K562 (cell line): ENCODE results near the gene WDR93. TPM values are rescaled to one million over a fixed set of nuclear protein-coding genes. Genes with fewer than 3 reads are reported as not detected.

ENCODE experiments used
- ATAC-seq: fragments of 200-7000 bp; cut with Tn5 transposase; 3 replicates; pipeline ENCODE4 v1.9.1; 2020; ENCODE audit warnings: moderate library complexity
- BruUV-seq: library from RNA; stranded (reverse); fragments of 400-500 nt; replicated peaks from 2 replicates; lab custom pipeline; 2021; lab: Mats Ljungman, UMichigan
- CTCF ChIA-PET: fragments of 300-600 bp; formaldehyde crosslinking; extraction: SDS; loops from one replicate; lab custom pipeline; 2021; ENCODE audit warnings: low intra/inter-chr PET ratio; lab: Yijun Ruan, JAX
- POLR2A ChIA-PET: fragments of 300-600, 350-650 bp; sonication (Branson Sonifier 250); formaldehyde crosslinking; extraction: SDS; loops from one replicate; lab custom pipeline; 2021; ENCODE audit warnings: antibody characterized with exemption, inconsistent platforms; lab: Yijun Ruan, JAX
- DNase-seq, 4 experiments: peaks; one replicate each; pipeline versions ENCODE4 v3.0.0 to v3.0.0-alpha.2; 2011 to 2018; ENCODE audit warnings: low spot score in 3 of 4, mixed read lengths in 3 of 4; ENCODE audit errors: extremely low read depth in 1 of 4
- FAIRE-seq: peaks from 2 replicates; lab custom pipeline; 2011; peaks lifted over from hg19 to GRCh38; lab: Jason Lieb, UNC
- H2AFZ ChIP-seq: 2 replicates; pipeline ENCODE4 v1.6.0; 2011; ENCODE audit warnings: low read depth, low read length, control low read depth, inconsistent platforms
- H3K27ac ChIP-seq: fragments of 200-600 bp; 3 replicates; pipeline ENCODE4 v1.8.0; 2011; ENCODE audit warnings: low read depth, mild to moderate bottlenecking, control low read depth, inconsistent platforms, low read length, moderate library complexity, mixed read lengths; ENCODE audit errors: extremely low read depth
- H3K27me3 ChIP-seq, 2 experiments: fragments of 300-600 bp in 1 of 2; 2 replicates in 1 of 2; 3 replicates in 1 of 2; pipeline versions ENCODE4 v1.6.0 to v1.8.0; 2011; ENCODE audit warnings: inconsistent platforms in 2 of 2, low read length in 2 of 2, mild to moderate bottlenecking in 1 of 2, mixed read lengths in 1 of 2, moderate library complexity in 1 of 2; ENCODE audit not compliant: control insufficient read depth in 2 of 2, insufficient read depth in 2 of 2
- H3K36me3 ChIP-seq: fragments of 300-600 bp; 3 replicates; pipeline ENCODE4 v1.8.0; 2011; ENCODE audit warnings: mild to moderate bottlenecking, low read length, inconsistent platforms; ENCODE audit not compliant: control insufficient read depth, insufficient read depth
- H3K4me1 ChIP-seq, 2 experiments: fragments of 200-600 bp in 1 of 2; replicated peaks in 1 of 2; 2 replicates in 1 of 2; 3 replicates in 1 of 2; pipeline versions ENCODE4 v1.5.1 to v1.8.0; 2011; ENCODE audit warnings: inconsistent platforms in 2 of 2, low read length in 2 of 2, mild to moderate bottlenecking in 1 of 2, mixed read lengths in 1 of 2, moderate library complexity in 1 of 2; ENCODE audit not compliant: control insufficient read depth in 2 of 2, insufficient read depth in 2 of 2
- H3K4me2 ChIP-seq: 2 replicates; pipeline ENCODE4 v1.6.1; 2011; ENCODE audit warnings: low read length, control low read depth, inconsistent platforms, mixed read lengths; ENCODE audit not compliant: insufficient read depth
- H3K4me3 ChIP-seq: fragments of 200-600 bp; sonication (generic), shearing (Covaris generic); 2 replicates; pipeline ENCODE4 v1.5.1; 2016; ENCODE audit warnings: control low read depth, inconsistent platforms
- H3K79me2 ChIP-seq: fragments of 200-600 bp; 3 replicates; pipeline ENCODE4 v1.8.0; 2011; ENCODE audit warnings: low read length, inconsistent platforms; ENCODE audit not compliant: control insufficient read depth, insufficient read depth
- H3K9ac ChIP-seq, 2 experiments: 2 replicates each; pipeline versions ENCODE4 v1.6.0 to v1.6.1; 2011; ENCODE audit warnings: low read depth in 2 of 2, low read length in 2 of 2, control low read depth in 1 of 2, inconsistent platforms in 1 of 2, mild to moderate bottlenecking in 1 of 2, mixed read lengths in 1 of 2; ENCODE audit not compliant: insufficient read depth in 1 of 2
- H3K9me1 ChIP-seq: one replicate; pipeline ENCODE4 v1.6.0; 2011; ENCODE audit warnings: inconsistent platforms, mild to moderate bottlenecking, low read length, moderate library complexity; ENCODE audit not compliant: control insufficient read depth, insufficient read depth
- H3K9me3 ChIP-seq: replicated peaks from 2 replicates; pipeline ENCODE4 v1.5.1; 2011; ENCODE audit warnings: low read depth, low read length, inconsistent platforms; ENCODE audit not compliant: control insufficient read depth, insufficient read depth
- H4K20me1 ChIP-seq: replicated peaks from 2 replicates; pipeline ENCODE4 v1.6.1; 2011; ENCODE audit warnings: low read length, inconsistent platforms, mixed read lengths; ENCODE audit not compliant: control insufficient read depth, insufficient read depth
- HNRNPUL1 ChIP-seq: fragments of 200-400 bp; formaldehyde crosslinking; IDR thresholded peaks from 2 replicates; pipeline ENCODE4 v1.6.1; 2017; ENCODE audit warnings: low read length
- NELFE ChIP-seq: IDR thresholded peaks from 2 replicates; pipeline ENCODE4 v1.6.1; 2011; ENCODE audit warnings: mild to moderate bottlenecking; ENCODE audit not compliant: insufficient read depth, insufficient read length
- NONO ChIP-seq, 2 experiments: fragments of 200-400 bp in 1 of 2; fragments of 450-650 bp in 1 of 2; formaldehyde crosslinking in 1 of 2; IDR thresholded peaks; 2 replicates each; pipeline ENCODE4 v1.6.1; 2017; ENCODE audit warnings: low read depth in 2 of 2, mild to moderate bottlenecking in 2 of 2, moderate library complexity in 2 of 2, low read length in 1 of 2
- RERE ChIP-seq: sonication (generic); formaldehyde crosslinking; IDR thresholded peaks from 2 replicates; pipeline ENCODE4 v1.8.0; 2023; ENCODE audit warnings: missing genetic modification reagents, mild to moderate bottlenecking, borderline replicate concordance
- SIX5 ChIP-seq, 2 experiments: IDR thresholded peaks; 2 replicates each; pipeline ENCODE4 v1.6.1; 2011; ENCODE audit warnings: low read length in 2 of 2, borderline replicate concordance in 1 of 2, low read depth in 1 of 2, mild to moderate bottlenecking in 1 of 2, moderate library complexity in 1 of 2; ENCODE audit not compliant: insufficient read depth in 1 of 2
- ZNF134 ChIP-seq: fragments of 250-450 bp; sonication (Bioruptor Pico); conservative IDR thresholded peaks from 2 replicates; pipeline ENCODE4 v1.4.0; 2020
- ZNF175 ChIP-seq: fragments of 200-800 bp; sonication (Bioruptor generic); IDR thresholded peaks from 2 replicates; pipeline ENCODE4 v1.6.1; 2016; ENCODE audit warnings: low read depth, mild to moderate bottlenecking, missing genetic modification characterization, missing compliant biosample characterization
- ZNF830 ChIP-seq: fragments of 250-450 bp; sonication (Bioruptor Pico); IDR thresholded peaks from 2 replicates; pipeline ENCODE4 v1.5.0; 2021; ENCODE audit warnings: mild to moderate bottlenecking
- WGBS: fragments of 100-300 bp; shearing (Covaris generic); methylation state at CpG from one replicate; pipeline ENCODE4 v1.1.6; 2016; ENCODE audit warnings: low coverage, mixed read lengths; ENCODE audit not compliant: insufficient coverage; ENCODE audit errors: missing lambda C conversion rate; 5-methylcytosine and 5-hydroxymethylcytosine counted together
- in situ Hi-C: fragments of 300-500 bp; cut with MboI; formaldehyde crosslinking; loops from 4 replicates; pipeline ENCODE4 v1.15.0; 2018; ENCODE audit warnings: inconsistent platforms, mixed read lengths
- intact Hi-C: fragments of 100-400 bp; cut with micrococcal nuclease; formaldehyde crosslinking; loops from 2 replicates; pipeline ENCODE4 v1.14.2; 2022
- polyA plus RNA-seq, 8 experiments: library from polyadenylated mRNA; depleted of rRNA in 4 of 8; stranded (reverse) in 5 of 8; unstranded in 3 of 8; fragments of >200 nt; fragmentation: Nextera tagmentation in 2 of 8; fragmentation: Illumina TruSeq in 1 of 8; extraction: Ambion mirVana in 2 of 8; extraction: Trizol in 1 of 8; gene quantifications; 2 replicates each; pipeline versions ENCODE4 v1.2.1 to v1.2.3, GENCODE V29; 2011 to 2014; ENCODE audit warnings: inconsistent platforms in 1 of 8, missing spikeins in 1 of 8
- total RNA-seq, 7 experiments: library from RNA; depleted of rRNA in 6 of 7; stranded (reverse); fragments of >200 nt in 6 of 7; fragmentation: Illumina TruSeq in 2 of 7; extraction: Trizol in 2 of 7; gene quantifications; 2 replicates each; pipeline versions ENCODE4 v1.2.1 to v1.2.3, GENCODE V29; 2011 to 2021; ENCODE audit warnings: low replicate concordance in 1 of 7
- TF ChIP-seq, protein P1 (sequence below): fragments of 450-650 bp; IDR thresholded peaks from 2 replicates; pipeline ENCODE4 v1.6.1; 2016; ENCODE audit warnings: low read depth

Gene WDR93
- total and polyA plus RNA-seq, 9 of the 15 experiments (the other 6 are each of a cell fraction or from before 2014, with no cell fraction given), result not detected

GRCh38 chr15:89735773-89736172 is 45.2 kb downstream of the WDR93 start:
- Histone ChIP-seq H3K9me3 (no peaks in the 10 kb centered on the region), H4K20me1 (no peaks in the 10 kb centered on the region), H3K79me2 (no peaks in the 10 kb centered on the region), H3K27ac (no peak overlapping the region), H3K9me1 (no peaks in the 10 kb centered on the region), H3K4me1 (no peaks in the 10 kb centered on the region), H3K27me3 (peaks cover 11 to 41% of the 10 kb centered on the region in 2 experiments; a peak in 4 of 5 replicates), H3K4me2 (no peak overlapping the region), H3K36me3 (no peaks in the 10 kb centered on the region), H2AFZ (no peak overlapping the region), H3K9ac (no peak overlapping the region), H3K4me3 (no peak overlapping the region)
- ChIA-PET POLR2A (no interaction called here), CTCF (no interaction called here)
- WGBS, result 0% methylated on average over 4 of the region's 4 CpGs
- intact Hi-C loops (no loop called here), in situ Hi-C loops (loop anchor here (10.0 kb wide), 1 partner anchor 339 kb away; no protein-coding TSS in a partner anchor)
- FAIRE-seq, result no peak
- no peak for DNase-seq
- BruUV-seq, result no TSS peak
- ATAC-seq, result no peak
- TF ChIP-seq NONO (IDR thresholded peaks at IDR 0.05; ENCODE audit: low read depth in 2 of 2, low read length in 1 of 2) (no peak), RERE (no peak), ZNF134 (CRISPR knock-in tag) (no peak), NELFE (no peak), ZNF175 (CRISPR knock-in tag) (no peak), SIX5 (IDR thresholded peaks at IDR 0.05; ENCODE audit: borderline replicate concordance in 1 of 2, insufficient read depth in 1 of 2, low read depth in 1 of 2, low read length in 2 of 2) (no peak), ZNF830 (CRISPR knock-in tag) (no peak), HNRNPUL1 (no peak)
- TF ChIP-seq, protein P1, sequence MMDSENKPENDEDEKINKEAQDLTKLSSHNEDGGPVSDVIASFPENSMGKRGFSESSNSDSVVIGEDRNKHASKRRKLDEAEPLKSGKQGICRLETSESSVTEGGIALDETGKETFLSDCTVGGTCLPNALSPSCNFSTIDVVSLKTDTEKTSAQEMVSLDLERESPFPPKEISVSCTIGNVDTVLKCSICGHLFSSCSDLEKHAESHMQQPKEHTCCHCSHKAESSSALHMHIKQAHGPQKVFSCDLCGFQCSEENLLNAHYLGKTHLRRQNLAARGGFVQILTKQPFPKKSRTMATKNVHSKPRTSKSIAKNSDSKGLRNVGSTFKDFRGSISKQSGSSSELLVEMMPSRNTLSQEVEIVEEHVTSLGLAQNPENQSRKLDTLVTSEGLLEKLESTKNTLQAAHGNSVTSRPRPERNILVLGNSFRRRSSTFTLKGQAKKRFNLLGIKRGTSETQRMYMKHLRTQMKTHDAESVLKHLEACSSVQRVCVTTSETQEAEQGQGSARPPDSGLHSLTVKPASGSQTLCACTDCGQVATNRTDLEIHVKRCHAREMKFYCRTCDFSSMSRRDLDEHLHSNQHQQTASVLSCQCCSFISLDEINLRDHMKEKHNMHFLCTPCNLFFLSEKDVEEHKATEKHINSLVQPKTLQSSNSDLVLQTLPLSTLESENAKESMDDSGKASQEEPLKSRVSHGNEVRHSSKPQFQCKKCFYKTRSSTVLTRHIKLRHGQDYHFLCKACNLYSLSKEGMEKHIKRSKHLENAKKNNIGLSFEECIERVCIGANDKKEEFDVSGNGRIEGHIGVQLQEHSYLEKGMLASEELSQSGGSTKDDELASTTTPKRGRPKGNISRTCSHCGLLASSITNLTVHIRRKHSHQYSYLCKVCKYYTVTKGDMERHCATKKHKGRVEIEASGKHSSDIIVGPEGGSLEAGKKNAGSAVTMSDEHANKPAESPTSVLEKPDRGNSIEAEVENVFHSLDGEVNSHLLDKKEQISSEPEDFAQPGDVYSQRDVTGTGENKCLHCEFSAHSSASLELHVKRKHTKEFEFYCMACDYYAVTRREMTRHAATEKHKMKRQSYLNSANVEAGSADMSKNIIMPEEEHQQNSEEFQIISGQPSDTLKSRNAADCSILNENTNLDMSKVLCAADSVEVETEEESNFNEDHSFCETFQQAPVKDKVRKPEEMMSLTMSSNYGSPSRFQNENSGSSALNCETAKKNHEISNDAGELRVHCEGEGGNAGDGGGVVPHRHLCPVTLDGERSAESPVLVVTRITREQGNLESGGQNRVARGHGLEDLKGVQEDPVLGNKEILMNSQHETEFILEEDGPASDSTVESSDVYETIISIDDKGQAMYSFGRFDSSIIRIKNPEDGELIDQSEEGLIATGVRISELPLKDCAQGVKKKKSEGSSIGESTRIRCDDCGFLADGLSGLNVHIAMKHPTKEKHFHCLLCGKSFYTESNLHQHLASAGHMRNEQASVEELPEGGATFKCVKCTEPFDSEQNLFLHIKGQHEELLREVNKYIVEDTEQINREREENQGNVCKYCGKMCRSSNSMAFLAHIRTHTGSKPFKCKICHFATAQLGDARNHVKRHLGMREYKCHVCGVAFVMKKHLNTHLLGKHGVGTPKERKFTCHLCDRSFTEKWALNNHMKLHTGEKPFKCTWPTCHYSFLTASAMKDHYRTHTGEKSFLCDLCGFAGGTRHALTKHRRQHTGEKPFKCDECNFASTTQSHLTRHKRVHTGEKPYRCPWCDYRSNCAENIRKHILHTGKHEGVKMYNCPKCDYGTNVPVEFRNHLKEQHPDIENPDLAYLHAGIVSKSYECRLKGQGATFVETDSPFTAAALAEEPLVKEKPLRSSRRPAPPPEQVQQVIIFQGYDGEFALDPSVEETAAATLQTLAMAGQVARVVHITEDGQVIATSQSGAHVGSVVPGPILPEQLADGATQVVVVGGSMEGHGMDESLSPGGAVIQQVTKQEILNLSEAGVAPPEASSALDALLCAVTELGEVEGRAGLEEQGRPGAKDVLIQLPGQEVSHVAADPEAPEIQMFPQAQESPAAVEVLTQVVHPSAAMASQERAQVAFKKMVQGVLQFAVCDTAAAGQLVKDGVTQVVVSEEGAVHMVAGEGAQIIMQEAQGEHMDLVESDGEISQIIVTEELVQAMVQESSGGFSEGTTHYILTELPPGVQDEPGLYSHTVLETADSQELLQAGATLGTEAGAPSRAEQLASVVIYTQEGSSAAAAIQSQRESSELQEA, result no peak
